Epithelial cell of proximal tubule (primary cell): Measurements from ENCODE around the gene ASCC3. TPM values are rescaled to one million over a fixed set of nuclear protein-coding genes. Genes with fewer than 3 reads are reported as not detected.

Source experiments
- DNase-seq: peaks from one replicate; pipeline ENCODE4 v3.0.0-alpha.2; 2011; ENCODE audit warnings: low read depth
- H3K4me3 ChIP-seq: 2 replicates; pipeline ENCODE4 v1.5.1; 2011; ENCODE audit warnings: low read depth, mild to moderate bottlenecking, low read length
- CTCF ChIP-seq: conservative IDR thresholded peaks from 2 replicates; pipeline ENCODE4 v1.5.1; 2012; ENCODE audit warnings: low read depth, mild to moderate bottlenecking, low read length
- total RNA-seq: library from RNA; depleted of rRNA; stranded (reverse); fragments of >200 nt; gene quantifications from 2 replicates; pipeline ENCODE4 v1.2.3, GENCODE V29; 2015

ASCC3 gene
- total RNA-seq, 1 donor from 2014 or later, result 28.6 TPM

- no peak for DNase-seq
- no peak for TF ChIP-seq CTCF
- peak overlapping the region; percentile 30 for H3K4me3 ChIP-seq
Observed at GRCh38 chr6:100469101-100469859, 411.8 kb downstream of the ASCC3 start.

- TF ChIP-seq CTCF, result no peak
- no peak for DNase-seq
- H3K4me3 ChIP-seq, result no peak overlapping the region
Observed at GRCh38 chr6:100468016-100468622, 413.0 kb downstream of the ASCC3 start.

- TF ChIP-seq CTCF, result no peak
- DNase-seq, result no peak
Observed at GRCh38 chr6:100467129-100468015, 413.8 kb downstream of the ASCC3 start.

GRCh38 chr6:100466410-100467128 lies 414.6 kb downstream of the ASCC3 start:
- H3K4me3 ChIP-seq, result peak overlapping the region; percentile 69
- DNase-seq, result no peak
- no peak for TF ChIP-seq CTCF

More at GRCh38 chr6:100467129-100468015, 413.8 kb downstream of the ASCC3 start:
- H3K4me3 ChIP-seq, result no peak overlapping the region

- peak overlapping the region; percentile 69 for H3K4me3 ChIP-seq
- TF ChIP-seq CTCF, result no peak
- DNase-seq, result no peak
Observed at GRCh38 chr6:100465701-100466409, 415.3 kb downstream of the ASCC3 start.
